Mucosa of rectum (tissue), 2 donors: ENCODE measurements around the gene C16orf90.

Experiments used
- H3K27ac ChIP-seq, 2 donors: one replicate each; pipeline ENCODE4 v1.7.0; 2013; ENCODE audit warnings: inconsistent platforms in 2 of 2, low read depth in 2 of 2, low read length in 2 of 2
- H3K27me3 ChIP-seq, 2 donors: one replicate each; pipeline ENCODE4 v1.7.0; 2013; ENCODE audit warnings: low read length in 2 of 2; ENCODE audit not compliant: control insufficient read depth in 2 of 2, insufficient read depth in 2 of 2
- H3K36me3 ChIP-seq, 2 donors: one replicate each; pipeline ENCODE4 v1.7.0; 2013; ENCODE audit warnings: low read length in 2 of 2; ENCODE audit not compliant: control insufficient read depth in 2 of 2, insufficient read depth in 2 of 2
- H3K4me1 ChIP-seq, 2 donors: one replicate each; pipeline ENCODE4 v1.7.0; 2013; ENCODE audit warnings: low read length in 2 of 2, mild to moderate bottlenecking in 1 of 2; ENCODE audit not compliant: control insufficient read depth in 2 of 2, insufficient read depth in 2 of 2
- H3K4me3 ChIP-seq, 2 donors: one replicate each; pipeline ENCODE4 v1.7.0; 2013; ENCODE audit warnings: low read length in 2 of 2
- H3K9ac ChIP-seq, 2 donors: one replicate each; pipeline ENCODE4 v1.7.0; 2013; ENCODE audit warnings: low read length in 2 of 2, low read depth in 1 of 2, mild to moderate bottlenecking in 1 of 2
- H3K9me3 ChIP-seq, 2 donors: one replicate each; pipeline ENCODE4 v1.7.0; 2013; ENCODE audit warnings: low read length in 2 of 2; ENCODE audit not compliant: control insufficient read depth in 2 of 2
- donor health status: healthy.
- donor health status: Normal muscosa, but diverticular disease.

Gene C16orf90

GRCh38 chr16:3497771-3498170 lies 2.5 kb upstream of the C16orf90 start:
- Histone ChIP-seq H3K9me3 (no peaks in the 10 kb centered on the region), H3K27me3 (no peaks in the 10 kb centered on the region), H3K4me1 (peaks cover 4 to 8% of the 10 kb centered on the region in 2 donors), H3K4me3 (no peak overlapping the region), H3K36me3 (no peaks in the 10 kb centered on the region), H3K27ac (no peak overlapping the region), H3K9ac (no peak overlapping the region)

GRCh38 chr16:3496386-3496785 lies 1.1 kb upstream of the C16orf90 start:
- no peaks in the 10 kb centered on the region for H3K36me3 ChIP-seq
- H3K9ac ChIP-seq: no peak overlapping the region
- no peak overlapping the region for H3K27ac ChIP-seq
- H3K9me3 ChIP-seq: no peaks in the 10 kb centered on the region
- no peak overlapping the region for H3K4me3 ChIP-seq
- peaks cover 0 to 1% of the 10 kb centered on the region in 2 donors for H3K4me1 ChIP-seq
- H3K27me3 ChIP-seq: no peaks in the 10 kb centered on the region

- no peaks in the 10 kb centered on the region for H3K36me3 ChIP-seq
- peaks cover 0 to 3% of the 10 kb centered on the region in 2 donors for H3K4me1 ChIP-seq
- no peaks in the 10 kb centered on the region for H3K27me3 ChIP-seq
- no peaks in the 10 kb centered on the region for H3K9me3 ChIP-seq
- no peak overlapping the region for H3K27ac ChIP-seq
- no peak overlapping the region for H3K9ac ChIP-seq
- H3K4me3 ChIP-seq: no peak overlapping the region
Measured at GRCh38 chr16:3494386-3494973, 809 bp downstream of the C16orf90 start.

- no peak overlapping the region for H3K9ac ChIP-seq
- no peak overlapping the region for H3K27ac ChIP-seq
- peaks cover 3 to 7% of the 10 kb centered on the region in 2 donors for H3K36me3 ChIP-seq
- H3K4me1 ChIP-seq: peaks cover 0 to 3% of the 10 kb centered on the region in 2 donors
- no peaks in the 10 kb centered on the region for H3K27me3 ChIP-seq
- H3K9me3 ChIP-seq: no peaks in the 10 kb centered on the region
- no peak overlapping the region for H3K4me3 ChIP-seq
Measured at GRCh38 chr16:3492356-3492755, 2.9 kb downstream of the C16orf90 start.

GRCh38 chr16:3490911-3491629 lies 4.2 kb downstream of the C16orf90 start:
- H3K27ac ChIP-seq: no peak overlapping the region
- H3K36me3 ChIP-seq: peaks cover 9 to 10% of the 10 kb centered on the region in 2 donors
- no peaks in the 10 kb centered on the region for H3K27me3 ChIP-seq
- no peak overlapping the region for H3K4me3 ChIP-seq
- H3K9me3 ChIP-seq: no peaks in the 10 kb centered on the region
- peaks cover 0 to 3% of the 10 kb centered on the region in 2 donors for H3K4me1 ChIP-seq
- no peak overlapping the region for H3K9ac ChIP-seq

- Histone ChIP-seq H3K36me3 (peaks cover 32% of the 10 kb centered on the region in 2 donors), H3K9me3 (no peaks in the 10 kb centered on the region), H3K27me3 (no peaks in the 10 kb centered on the region), H3K4me3 (no peak overlapping the region), H3K4me1 (peaks cover 0 to 3% of the 10 kb centered on the region in 2 donors), H3K27ac (no peak overlapping the region), H3K9ac (no peak overlapping the region)
Measured at GRCh38 chr16:3488801-3489200, 6.5 kb downstream of the C16orf90 start.

GRCh38 chr16:3487521-3488410 lies 7.5 kb downstream of the C16orf90 start:
- no peak overlapping the region for H3K9ac ChIP-seq
- H3K27me3 ChIP-seq: no peaks in the 10 kb centered on the region
- no peaks in the 10 kb centered on the region for H3K9me3 ChIP-seq
- peaks cover 0 to 3% of the 10 kb centered on the region in 2 donors for H3K4me1 ChIP-seq
- no peak overlapping the region for H3K4me3 ChIP-seq
- peaks cover 42 to 43% of the 10 kb centered on the region in 2 donors for H3K36me3 ChIP-seq
- no peak overlapping the region for H3K27ac ChIP-seq

- no peak overlapping the region for H3K4me3 ChIP-seq
- H3K36me3 ChIP-seq: peaks cover 52 to 53% of the 10 kb centered on the region in 2 donors
- no peak overlapping the region for H3K9ac ChIP-seq
- peaks cover 0 to 3% of the 10 kb centered on the region in 2 donors for H3K4me1 ChIP-seq
- H3K27me3 ChIP-seq: no peaks in the 10 kb centered on the region
- H3K9me3 ChIP-seq: no peaks in the 10 kb centered on the region
- H3K27ac ChIP-seq: peak overlapping the region in 1 of 2 donors; percentile 21
Measured at GRCh38 chr16:3486506-3487215, 8.6 kb downstream of the C16orf90 start.

GRCh38 chr16:3485821-3486505 lies 9.3 kb downstream of the C16orf90 start:
- peaks cover 56 to 60% of the 10 kb centered on the region in 2 donors for H3K36me3 ChIP-seq
- peaks cover 0 to under 1% of the 10 kb centered on the region in 2 donors for H3K4me1 ChIP-seq
- no peaks in the 10 kb centered on the region for H3K9me3 ChIP-seq
- peak overlapping the region in 1 of 2 donors; percentile 21 for H3K27ac ChIP-seq
- H3K9ac ChIP-seq: no peak overlapping the region
- no peak overlapping the region for H3K4me3 ChIP-seq
- no peaks in the 10 kb centered on the region for H3K27me3 ChIP-seq
